Measurements from ENCODE around the gene BANK1.

DNA sequence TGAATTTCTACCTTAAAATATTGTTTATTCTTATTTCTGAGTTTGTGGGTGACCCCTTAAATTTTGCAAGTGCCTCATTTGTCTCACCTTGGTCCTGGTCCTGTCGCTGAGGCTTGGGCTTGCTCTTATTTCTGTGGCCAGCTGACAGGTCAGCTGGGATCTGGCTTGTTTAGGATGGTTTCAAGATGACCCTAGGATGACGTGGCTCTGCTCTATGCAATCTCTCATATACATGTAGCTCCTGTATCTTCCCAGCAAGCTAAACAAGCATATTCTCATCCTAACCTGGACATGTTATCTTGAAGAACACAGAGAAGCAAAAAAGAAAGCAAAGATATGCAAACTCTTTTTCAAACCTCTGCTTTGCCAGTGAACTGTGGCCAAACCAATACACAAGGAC lies 158.4 kb downstream of the BANK1 start:
- TF ChIP-seq CTCF (IDR thresholded peaks at IDR 0.05): no peak
- TF ChIP-seq POLR2A (IDR thresholded peaks at IDR 0.05): no peak
